ENCODE measurements around the gene BICD1. TPM values are rescaled to one million over a fixed set of nuclear protein-coding genes. Genes with fewer than 3 reads are reported as not detected.
A peak's percentile ranks its signal among the peaks of the same experiment; 100 is the strongest.

BICD1 gene
- total and polyA plus RNA-seq, 2 of the 13 experiments (the other 11 are each of a cell fraction or from before 2014, with no cell fraction given), result 4.5 to 5.2 TPM

GRCh38 chr12:32398816-32399369, 292.2 kb downstream of the BICD1 start:
- ATAC-seq, result no peak
- Histone ChIP-seq H3K36me3 (replicated peaks in 1 of 2; ENCODE audit: control insufficient read depth in 1 of 2, insufficient read depth in 2 of 2, low read length in 2 of 2) (no peaks in the 10 kb centered on the region), H3K27me3 (ENCODE audit: control insufficient read depth in 1 of 2, insufficient read depth in 2 of 2, low read length in 2 of 2) (peaks cover 0 to 8% of the 10 kb centered on the region in 2 experiments; a peak in 1 of 5 replicates), H3K27ac (ENCODE audit: extremely low read length, insufficient read depth, low read length) (no peak overlapping the region), H3K4me1 (ENCODE audit: insufficient read depth, low read length) (peaks cover 23% of the 10 kb centered on the region), H3K9ac (ENCODE audit: insufficient read depth, low read depth, low read length) (no peak overlapping the region), H2AFZ (ENCODE audit: low read length) (no peak overlapping the region), H3K79me2 (ENCODE audit: insufficient read depth, low read length) (no peaks in the 10 kb centered on the region), H3K4me3 (replicated peaks in 1 of 3; ENCODE audit: insufficient read depth in 1 of 3, low read depth in 2 of 3, low read length in 3 of 3) (peak overlapping the region; percentile 86 to 92 (median 87)), H3K9me3 (ENCODE audit: low read length) (no peaks in the 10 kb centered on the region), H3K4me2 (ENCODE audit: low read depth, low read length) (peak overlapping the region; percentile 99), H4K20me1 (ENCODE audit: insufficient read depth, low read length) (no peaks in the 10 kb centered on the region)
- no peak for FAIRE-seq
- BruUV-seq (replicated peaks), result no TSS peak
- 0 out of 2 replicates have a peak, but pooled peaks have one; percentile 8 for TF ChIP-seq EED (CRISPR knock-in tag; IDR thresholded peaks at IDR 0.05)
- TF ChIP-seq ZNF670 (CRISPR knock-in tag; IDR thresholded peaks at IDR 0.05; ENCODE audit: borderline replicate concordance), result no peak
- TF ChIP-seq, protein P1, sequence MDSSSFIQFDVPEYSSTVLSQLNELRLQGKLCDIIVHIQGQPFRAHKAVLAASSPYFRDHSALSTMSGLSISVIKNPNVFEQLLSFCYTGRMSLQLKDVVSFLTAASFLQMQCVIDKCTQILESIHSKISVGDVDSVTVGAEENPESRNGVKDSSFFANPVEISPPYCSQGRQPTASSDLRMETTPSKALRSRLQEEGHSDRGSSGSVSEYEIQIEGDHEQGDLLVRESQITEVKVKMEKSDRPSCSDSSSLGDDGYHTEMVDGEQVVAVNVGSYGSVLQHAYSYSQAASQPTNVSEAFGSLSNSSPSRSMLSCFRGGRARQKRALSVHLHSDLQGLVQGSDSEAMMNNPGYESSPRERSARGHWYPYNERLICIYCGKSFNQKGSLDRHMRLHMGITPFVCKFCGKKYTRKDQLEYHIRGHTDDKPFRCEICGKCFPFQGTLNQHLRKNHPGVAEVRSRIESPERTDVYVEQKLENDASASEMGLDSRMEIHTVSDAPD (CRISPR knock-in tag; IDR thresholded peaks at IDR 0.05), result no peak
- 0 out of 2 replicates have a peak, but pooled peaks have one; percentile 2 for TF ChIP-seq SRY (CRISPR knock-in tag; IDR thresholded peaks at IDR 0.05)
- TF ChIP-seq, protein P2, sequence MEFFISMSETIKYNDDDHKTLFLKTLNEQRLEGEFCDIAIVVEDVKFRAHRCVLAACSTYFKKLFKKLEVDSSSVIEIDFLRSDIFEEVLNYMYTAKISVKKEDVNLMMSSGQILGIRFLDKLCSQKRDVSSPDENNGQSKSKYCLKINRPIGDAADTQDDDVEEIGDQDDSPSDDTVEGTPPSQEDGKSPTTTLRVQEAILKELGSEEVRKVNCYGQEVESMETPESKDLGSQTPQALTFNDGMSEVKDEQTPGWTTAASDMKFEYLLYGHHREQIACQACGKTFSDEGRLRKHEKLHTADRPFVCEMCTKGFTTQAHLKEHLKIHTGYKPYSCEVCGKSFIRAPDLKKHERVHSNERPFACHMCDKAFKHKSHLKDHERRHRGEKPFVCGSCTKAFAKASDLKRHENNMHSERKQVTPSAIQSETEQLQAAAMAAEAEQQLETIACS (CRISPR knock-in tag; IDR thresholded peaks at IDR 0.05), result 0 out of 2 replicates have a peak, but pooled peaks have one; percentile 48
- TF ChIP-seq DR1 (CRISPR knock-in tag; IDR thresholded peaks at IDR 0.05), result peak; percentile 5; the same call in 1 of the 2 replicates
- 1% methylated on average over 10 of the region's 36 CpGs for WGBS (ENCODE audit: low lambda C conversion rate)
- intact Hi-C loops (cut with micrococcal nuclease; ENCODE audit: unreplicated experiment), result loop anchor here (10.0 kb wide), 1 partner anchor 276 kb away; the partner anchor contains the start of gene DNM1L
- POLR2A ChIA-PET, result interaction anchor here (1.5 kb wide), 2 partner anchors 8 to 357 kb away, joined by 4 to 7 read pairs; partner anchors contain the start of gene YARS2
- in situ Hi-C loops (cut with HindIII; ENCODE audit: extremely low pct_ligation_motif_present, low pct_unique_long_range_greater_than_20kb), result no loop called here
- DNase-seq (ENCODE audit: low spot score), result no peak
- CTCF ChIA-PET (ENCODE audit: low intra/inter-chr PET ratio, low total read pairs), result no interaction called here

Measured in HepG2 (cell line).